SK-N-SH (cell line): Measurements from ENCODE around the gene SHMT1. TPM values are rescaled to one million over a fixed set of nuclear protein-coding genes. Genes with fewer than 3 reads are reported as not detected.

Source experiments
- CTCF ChIA-PET: fragments of 300-600, 350-600 bp; formaldehyde crosslinking; extraction: SDS; loops from one replicate; lab custom pipeline; 2021; lab: Yijun Ruan, JAX
- POLR2A ChIA-PET: fragments of 350-600 bp; sonication (Branson Sonifier 250); formaldehyde crosslinking; extraction: SDS; loops from one replicate; lab custom pipeline; 2020; ENCODE audit warnings: antibody characterized with exemption, inconsistent platforms; lab: Yijun Ruan, JAX
- DNase-seq: peaks from one replicate; pipeline ENCODE4 v3.0.0; 2012
- H2AFZ ChIP-seq: fragments of 200-600 bp; sonication (generic); 2 replicates; pipeline ENCODE4 v1.8.1; 2016; ENCODE audit warnings: antibody characterized with exemption, mild to moderate bottlenecking, low read depth
- H3F3A ChIP-seq: fragments of 200-600 bp; sonication (generic); replicated peaks from 2 replicates; pipeline ENCODE3; 2016; ENCODE audit warnings: antibody characterized with exemption, mild to moderate bottlenecking; ENCODE audit not compliant: insufficient read depth
- H3K27ac ChIP-seq, 2 experiments: fragments of 200-500 bp in 1 of 2; fragments of 200-600 bp in 1 of 2; sonication (Bioruptor generic) in 1 of 2; sonication (generic), shearing (Covaris generic) in 1 of 2; 2 replicates each; pipeline versions ENCODE4 v1.5.1 to v1.6.1; 2014 to 2016; ENCODE audit warnings: low read depth in 2 of 2, inconsistent platforms in 1 of 2, low read length in 1 of 2, mild to moderate bottlenecking in 1 of 2, mixed read lengths in 1 of 2
- H3K27me3 ChIP-seq: fragments of 200-600 bp; sonication (generic), shearing (Covaris generic); 2 replicates; pipeline ENCODE4 v1.6.1; 2016; ENCODE audit warnings: mixed run types; ENCODE audit not compliant: insufficient read depth
- H3K36me3 ChIP-seq, 2 experiments: fragments of 200-500 bp in 1 of 2; fragments of 200-600 bp in 1 of 2; sonication (Bioruptor generic) in 1 of 2; sonication (generic) in 1 of 2; replicated peaks in 1 of 2; 2 replicates each; pipeline versions ENCODE3 to v1.5.1; 2014 to 2016; ENCODE audit warnings: low read length in 1 of 2, mild to moderate bottlenecking in 1 of 2; ENCODE audit not compliant: insufficient read depth in 2 of 2, control insufficient read depth in 1 of 2
- H3K4me1 ChIP-seq, 2 experiments: fragments of 200-500 bp in 1 of 2; fragments of 200-600 bp in 1 of 2; sonication (Bioruptor generic) in 1 of 2; sonication (generic), shearing (Covaris generic) in 1 of 2; 2 replicates each; pipeline versions ENCODE4 v1.5.1 to v1.6.1; 2014 to 2016; ENCODE audit warnings: low read depth in 1 of 2, low read length in 1 of 2, mixed run types in 1 of 2; ENCODE audit not compliant: insufficient read depth in 2 of 2, control insufficient read depth in 1 of 2
- H3K4me2 ChIP-seq: fragments of 200-600 bp; sonication (generic), shearing (Covaris generic); 2 replicates; pipeline ENCODE4 v1.6.1; 2017; ENCODE audit warnings: mixed run types
- H3K4me3 ChIP-seq, 2 experiments: fragments of 200-500 bp in 1 of 2; fragments of 200-600 bp in 1 of 2; sonication (Bioruptor generic) in 1 of 2; sonication (generic), shearing (Covaris generic) in 1 of 2; 2 replicates each; pipeline versions ENCODE4 v1.5.1 to v1.8.1; 2014 to 2016; ENCODE audit warnings: low read depth in 2 of 2, inconsistent platforms in 1 of 2, low read length in 1 of 2, mild to moderate bottlenecking in 1 of 2, mixed read lengths in 1 of 2, moderate library complexity in 1 of 2
- H3K79me2 ChIP-seq: fragments of 200-600 bp; sonication (generic); 2 replicates; pipeline ENCODE4 v1.8.1; 2017; ENCODE audit warnings: mild to moderate bottlenecking; ENCODE audit not compliant: insufficient read depth
- H3K9ac ChIP-seq: fragments of 200-600 bp; sonication (generic); 2 replicates; pipeline ENCODE4 v1.6.1; 2017; ENCODE audit warnings: mixed run types
- H3K9me2 ChIP-seq: fragments of 200-600 bp; sonication (generic); 2 replicates; pipeline ENCODE4 v1.6.1; 2017; ENCODE audit warnings: mixed run types
- H3K9me3 ChIP-seq: fragments of 200-600 bp; sonication (generic); 2 replicates; pipeline ENCODE4 v1.6.1; 2017; ENCODE audit warnings: mixed run types, mild to moderate bottlenecking, moderate library complexity
- H4K20me1 ChIP-seq: fragments of 200-600 bp; sonication (generic); 2 replicates; pipeline ENCODE4 v1.6.1; 2017; ENCODE audit warnings: mild to moderate bottlenecking, mixed run types; ENCODE audit not compliant: insufficient read depth
- CHD2 ChIP-seq: fragments of 150-350 bp; IDR thresholded peaks from 2 replicates; pipeline ENCODE4 v1.6.1; 2018; ENCODE audit warnings: low read length; ENCODE audit not compliant: partially characterized antibody
- CTCF ChIP-seq: fragments of 200-600 bp; sonication (generic); IDR thresholded peaks from 2 replicates; pipeline ENCODE4 v1.6.1; 2017; ENCODE audit warnings: antibody characterized with exemption, mild to moderate bottlenecking, moderate library complexity
- FOXJ3 ChIP-seq: sonication (generic); formaldehyde crosslinking; IDR thresholded peaks from 2 replicates; pipeline ENCODE4 v1.5.1; 2020; ENCODE audit warnings: mild to moderate bottlenecking, missing genetic modification reagents
- FOXM1 ChIP-seq: IDR thresholded peaks from 2 replicates; pipeline ENCODE4 v1.4.0; 2012; ENCODE audit warnings: low read depth, mild to moderate bottlenecking
- MXI1 ChIP-seq: IDR thresholded peaks from 2 replicates; pipeline ENCODE4 v1.6.1; 2012; ENCODE audit warnings: mild to moderate bottlenecking, low read depth, low read length, improper control_type of control experiment
- PBX3 ChIP-seq: IDR thresholded peaks from 2 replicates; pipeline ENCODE4; 2012
- RXRA ChIP-seq: IDR thresholded peaks from 2 replicates; pipeline ENCODE4 v1.4.0; 2012; ENCODE audit warnings: low read depth, mild to moderate bottlenecking, borderline replicate concordance
- TCF12 ChIP-seq: IDR thresholded peaks from 2 replicates; pipeline ENCODE4 v1.4.0; 2012
- TEAD4 ChIP-seq: IDR thresholded peaks from 2 replicates; pipeline ENCODE4 v1.4.0; 2012; ENCODE audit warnings: mild to moderate bottlenecking, borderline replicate concordance; ENCODE audit not compliant: insufficient read depth
- USF1 ChIP-seq: IDR thresholded peaks from 2 replicates; pipeline ENCODE4 v1.4.0; 2012; ENCODE audit warnings: low read depth, borderline replicate concordance
- USF2 ChIP-seq: fragments of 150-350 bp; IDR thresholded peaks from 2 replicates; pipeline ENCODE4 v1.6.1; 2017; ENCODE audit warnings: antibody characterized with exemption, low read length, low read depth, borderline replicate concordance
- YY1 ChIP-seq: IDR thresholded peaks from 2 replicates; pipeline ENCODE4 v1.4.0; 2012; ENCODE audit warnings: low read depth, mild to moderate bottlenecking
- ZBTB33 ChIP-seq: IDR thresholded peaks from 2 replicates; pipeline ENCODE4 v1.4.0; 2012; ENCODE audit warnings: low read depth, borderline replicate concordance
- WGBS: methylation state at CpG from one replicate; pipeline ENCODE4 v1.1.6; 2017; ENCODE audit warnings: low lambda C conversion rate; 5-methylcytosine and 5-hydroxymethylcytosine counted together
- polyA plus RNA-seq, 3 experiments: library from polyadenylated mRNA; depleted of rRNA; stranded (reverse); fragments of >200 nt; gene quantifications; 2 replicates each; pipeline ENCODE4 v1.2.3, GENCODE V29; 2012

The SHMT1 gene
- polyA plus RNA-seq, 1 of the 3 experiments (the other 2 are of a cell fraction) = 17.0 TPM

- TF ChIP-seq YY1 (no peak), RXRA (no peak), CHD2 (no peak), USF2 (no peak)
Measured at GRCh38 chr17:18382441-18383078, 19.2 kb upstream of the SHMT1 start (continued).

- TF ChIP-seq TEAD4 = no peak
- TF ChIP-seq ZBTB33 = no peak
- no peak for TF ChIP-seq USF1
- Histone ChIP-seq H3K79me2 (no peaks in the 10 kb centered on the region), H3K9me3 (no peaks in the 10 kb centered on the region), H3K4me2 (no peak overlapping the region), H3K9ac (no peak overlapping the region), H3K27ac (no peak overlapping the region), H2AFZ (no peak overlapping the region), H3F3A (no peaks in the 10 kb centered on the region), H3K9me2 (no peaks in the 10 kb centered on the region), H3K36me3 (no peaks in the 10 kb centered on the region), H4K20me1 (no peaks in the 10 kb centered on the region), H3K4me1 (peaks cover 0 to 9% of the 10 kb centered on the region in 2 experiments; a peak in 1 of 4 replicates), H3K4me3 (no peak overlapping the region), H3K27me3 (no peaks in the 10 kb centered on the region)
- ChIA-PET CTCF (no interaction called here), POLR2A (no interaction called here)
- WGBS = 58% methylated on average over 3 of the region's 3 CpGs
- DNase-seq = no peak
Measured at GRCh38 chr17:18381953-18382245, 18.5 kb upstream of the SHMT1 start.

- no peak for DNase-seq
- TF ChIP-seq PBX3 (no peak), CHD2 (no peak), TCF12 (no peak), FOXM1 (no peak), FOXJ3 (no peak), CTCF (no peak), RXRA (no peak), MXI1 (no peak)
- no peak overlapping the region for H3K27ac ChIP-seq
- peaks cover 0 to 9% of the 10 kb centered on the region in 2 experiments; a peak in 1 of 4 replicates for H3K4me1 ChIP-seq
- H3K9me2 ChIP-seq = no peaks in the 10 kb centered on the region
- H3K79me2 ChIP-seq = no peaks in the 10 kb centered on the region
- no peaks in the 10 kb centered on the region for H3K27me3 ChIP-seq
- H3K9ac ChIP-seq = no peak overlapping the region
- POLR2A ChIA-PET = no interaction called here
- no peaks in the 10 kb centered on the region for H4K20me1 ChIP-seq
- no peaks in the 10 kb centered on the region for H3K9me3 ChIP-seq
- no peaks in the 10 kb centered on the region for H3F3A ChIP-seq
- no peak overlapping the region for H3K4me3 ChIP-seq
- no peak overlapping the region for H2AFZ ChIP-seq
- 64% methylated on average over 21 of the region's 23 CpGs for WGBS
- no peaks in the 10 kb centered on the region for H3K36me3 ChIP-seq
- CTCF ChIA-PET = no interaction called here
- no peak overlapping the region for H3K4me2 ChIP-seq
Measured at GRCh38 chr17:18381158-18381952, 18.0 kb upstream of the SHMT1 start.
